Measurements from ENCODE around the gene NCK1.
A peak's percentile ranks its signal among the peaks of the same experiment; 100 is the strongest.

Gene NCK1

GRCh38 chr3:136818769-136819391 lies 43.1 kb upstream of the NCK1 start, which contains the start of gene SLC35G2:
SLC35G2 (plus strand) TSS chr3:136819126; CDS start chr3:136854461, 35,335 bp downstream.
- 0 out of 2 replicates have a peak, but pooled peaks cover under 1% of the 10 kb centered on the region for H3K9me3 ChIP-seq (ENCODE audit: low read length)
- H3K27me3 ChIP-seq (ENCODE audit: insufficient read depth, low read length), result no peaks in the 10 kb centered on the region
- no peaks in the 10 kb centered on the region for H3K36me3 ChIP-seq (ENCODE audit: insufficient read depth, low read length)
- no peak within 1 kb of the TSS for H3K27ac ChIP-seq (ENCODE audit: low read depth, low read length, poor library complexity, severe bottlenecking)
- no peaks in the 10 kb centered on the region for H4K20me1 ChIP-seq (ENCODE audit: insufficient read depth, low read length)
- peak within 1 kb of the TSS; percentile 63 for H3K9ac ChIP-seq (ENCODE audit: low read length)
- peaks cover 14% of the 10 kb centered on the region for H3K4me1 ChIP-seq (ENCODE audit: insufficient read depth, low read length, severe bottlenecking)
- no peaks in the 10 kb centered on the region for H3K79me2 ChIP-seq (ENCODE audit: insufficient read depth, low read length)
- H3K4me2 ChIP-seq (ENCODE audit: low read length), result peak within 1 kb of the TSS; percentile 87
- H2AFZ ChIP-seq (ENCODE audit: low read length), result peak within 1 kb of the TSS; percentile 67
- H3K4me3 ChIP-seq (ENCODE audit: low read depth, low read length, poor library complexity, severe bottlenecking), result peak within 1 kb of the TSS; percentile 62
- no peaks in the 10 kb centered on the region for H3F3A ChIP-seq (ENCODE audit: insufficient read depth, low read length)
- no peaks in the 10 kb centered on the region for H3K9me2 ChIP-seq (ENCODE audit: low read depth, low read length)
- no peak for TF ChIP-seq EZH2 (IDR thresholded peaks at IDR 0.05; ENCODE audit: borderline replicate concordance, low read length)
- TF ChIP-seq CTCF (IDR thresholded peaks at IDR 0.05; ENCODE audit: low read length), result 0 out of 2 replicates have a peak, but pooled peaks have one; percentile 18

GRCh38 chr3:136819392-136819730 lies 42.6 kb upstream of the NCK1 start:
- no peak for TF ChIP-seq CTCF (IDR thresholded peaks at IDR 0.05; ENCODE audit: low read length)
- no peak for TF ChIP-seq EZH2 (IDR thresholded peaks at IDR 0.05; ENCODE audit: borderline replicate concordance, low read length)
- Histone ChIP-seq H3K9ac (ENCODE audit: low read length) (peak overlapping the region; percentile 63), H3K27me3 (ENCODE audit: insufficient read depth, low read length) (no peaks in the 10 kb centered on the region), H4K20me1 (ENCODE audit: insufficient read depth, low read length) (no peaks in the 10 kb centered on the region), H3K27ac (ENCODE audit: low read depth, low read length, poor library complexity, severe bottlenecking) (no peak overlapping the region), H3F3A (ENCODE audit: insufficient read depth, low read length) (no peaks in the 10 kb centered on the region), H3K36me3 (ENCODE audit: insufficient read depth, low read length) (no peaks in the 10 kb centered on the region), H3K79me2 (ENCODE audit: insufficient read depth, low read length) (no peaks in the 10 kb centered on the region), H3K4me3 (ENCODE audit: low read depth, low read length, poor library complexity, severe bottlenecking) (peak overlapping the region; percentile 62), H3K9me3 (ENCODE audit: low read length) (0 out of 2 replicates have a peak, but pooled peaks cover 3% of the 10 kb centered on the region), H2AFZ (ENCODE audit: low read length) (peak overlapping the region; percentile 67; the same call in 1 of the 2 replicates), H3K4me1 (ENCODE audit: insufficient read depth, low read length, severe bottlenecking) (peaks cover 14% of the 10 kb centered on the region), H3K4me2 (ENCODE audit: low read length) (peak overlapping the region; percentile 87), H3K9me2 (ENCODE audit: low read depth, low read length) (no peaks in the 10 kb centered on the region)

- no peaks in the 10 kb centered on the region for H3K9me2 ChIP-seq (ENCODE audit: low read depth, low read length)
- H3K36me3 ChIP-seq (ENCODE audit: insufficient read depth, low read length), result no peaks in the 10 kb centered on the region
- 0 out of 2 replicates have a peak, but pooled peaks cover 3% of the 10 kb centered on the region for H3K9me3 ChIP-seq (ENCODE audit: low read length)
- H3K4me1 ChIP-seq (ENCODE audit: insufficient read depth, low read length, severe bottlenecking), result peaks cover 14% of the 10 kb centered on the region
- H3K27me3 ChIP-seq (ENCODE audit: insufficient read depth, low read length), result no peaks in the 10 kb centered on the region
- H3K4me2 ChIP-seq (ENCODE audit: low read length), result peak overlapping the region; percentile 87; the same call in 1 of the 2 replicates
- no peaks in the 10 kb centered on the region for H3F3A ChIP-seq (ENCODE audit: insufficient read depth, low read length)
- no peak overlapping the region; the same call in 1 of the 2 replicates for H3K9ac ChIP-seq (ENCODE audit: low read length)
- no peak overlapping the region for H3K27ac ChIP-seq (ENCODE audit: low read depth, low read length, poor library complexity, severe bottlenecking)
- TF ChIP-seq CTCF (IDR thresholded peaks at IDR 0.05; ENCODE audit: low read length) (no peak), EZH2 (IDR thresholded peaks at IDR 0.05; ENCODE audit: borderline replicate concordance, low read length) (no peak)
- H4K20me1 ChIP-seq (ENCODE audit: insufficient read depth, low read length), result no peaks in the 10 kb centered on the region
- peak overlapping the region; percentile 62 for H3K4me3 ChIP-seq (ENCODE audit: low read depth, low read length, poor library complexity, severe bottlenecking)
- no peaks in the 10 kb centered on the region for H3K79me2 ChIP-seq (ENCODE audit: insufficient read depth, low read length)
- no peak overlapping the region for H2AFZ ChIP-seq (ENCODE audit: low read length)
Observed at GRCh38 chr3:136819731-136820679, 42.0 kb upstream of the NCK1 start.
